Stomach (tissue), 4 donors: ENCODE results near the gene NGLY1.

Source experiments
- CTCF ChIP-seq, 7 experiments: fragments of 450-650 bp in 4 of 7; fragments of 200-600 bp in 3 of 7; sonication (generic) in 3 of 7; IDR thresholded peaks; one replicate each; pipeline ENCODE4 v1.5.1; 2016 to 2019; ENCODE audit warnings: antibody characterized with exemption in 7 of 7, control low read depth in 2 of 7, mild to moderate bottlenecking in 1 of 7
- EP300 ChIP-seq: sonication (generic); formaldehyde crosslinking; IDR thresholded peaks from one replicate; pipeline ENCODE4 v1.6.1; 2017; ENCODE audit warnings: antibody characterized with exemption
- POLR2AphosphoS5 ChIP-seq, 3 donors: sonication (generic); formaldehyde crosslinking; IDR thresholded peaks; one replicate each; pipeline ENCODE4 v1.6.1; 2016; ENCODE audit warnings: antibody characterized with exemption in 3 of 3

- TF ChIP-seq EP300 (no peak), POLR2AphosphoS5 (IDR thresholded peaks at IDR 0.05) (no peak), CTCF (IDR thresholded peaks at IDR 0.05) (no peak)
Observed at GRCh38 chr3:25801786-25802185, 18.5 kb upstream of the NGLY1 start.
